Common myeloid progenitor, CD34-positive (primary cell): ENCODE results near the gene CHMP3.

Experiments
- CTCF ChIA-PET: fragments of 350-600 bp; sonication (Branson Sonifier 250); formaldehyde crosslinking; loops from one replicate; lab custom pipeline; 2021; ENCODE audit warnings: antibody characterized with exemption; lab: Charles Lee
- POLR2A ChIA-PET: fragments of 350-600 bp; sonication (Branson Sonifier 250); formaldehyde crosslinking; loops from one replicate; lab custom pipeline; 2021; ENCODE audit warnings: antibody characterized with exemption; lab: Charles Lee
- DNase-seq, 3 donors: peaks; one replicate each; pipeline versions ENCODE4 v3.0.0 to v3.0.0-alpha.2; 2013
- H3K27ac ChIP-seq, 2 experiments: 1 replicate in 1 of 2; 2 replicates in 1 of 2; pipeline ENCODE4 v1.7.0; 2013; ENCODE audit warnings: inconsistent platforms in 2 of 2, low read length in 2 of 2, mild to moderate bottlenecking in 2 of 2, low read depth in 1 of 2, moderate library complexity in 1 of 2; ENCODE audit not compliant: severe bottlenecking in 2 of 2, insufficient read depth in 1 of 2, poor library complexity in 1 of 2
- H3K27me3 ChIP-seq, 5 experiments: replicated peaks in 2 of 5; 1 replicate in 3 of 5; 2 replicates in 2 of 5; pipeline versions ENCODE4 v1.6.1 to v1.7.0; 2013; ENCODE audit warnings: low read length in 4 of 5, mild to moderate bottlenecking in 2 of 5, moderate library complexity in 2 of 5, inconsistent platforms in 1 of 5; ENCODE audit not compliant: insufficient read depth in 5 of 5, control insufficient read depth in 4 of 5
- H3K36me3 ChIP-seq, 4 experiments: 1 replicate in 2 of 4; 2 replicates in 2 of 4; pipeline versions ENCODE4 v1.6.1 to v1.7.0; 2013; ENCODE audit warnings: low read length in 3 of 4, control low read depth in 1 of 4, mild to moderate bottlenecking in 1 of 4; ENCODE audit not compliant: control insufficient read depth in 4 of 4, insufficient read depth in 4 of 4
- H3K4me1 ChIP-seq, 4 experiments: 1 replicate in 3 of 4; 2 replicates in 1 of 4; pipeline versions ENCODE4 v1.6.1 to v1.7.1; 2013; ENCODE audit warnings: low read length in 3 of 4, mild to moderate bottlenecking in 3 of 4, control low read depth in 1 of 4, inconsistent platforms in 1 of 4, moderate library complexity in 1 of 4; ENCODE audit not compliant: control insufficient read depth in 4 of 4, insufficient read depth in 4 of 4; ENCODE audit errors: control extremely low read depth in 1 of 4
- H3K4me3 ChIP-seq, 7 experiments: 1 replicate in 4 of 7; 2 replicates in 3 of 7; pipeline versions ENCODE4 v1.5.1 to v1.7.0; 2013; ENCODE audit warnings: mild to moderate bottlenecking in 7 of 7, low read length in 6 of 7, moderate library complexity in 6 of 7, inconsistent platforms in 2 of 7, low read depth in 2 of 7, control low read depth in 1 of 7; ENCODE audit not compliant: insufficient read depth in 4 of 7, control insufficient read depth in 1 of 7; ENCODE audit errors: extremely low read depth in 1 of 7
- H3K9me3 ChIP-seq, 5 experiments: 1 replicate in 4 of 5; 2 replicates in 1 of 5; pipeline versions ENCODE4 v1.6.1 to v1.7.1; 2013; ENCODE audit warnings: low read length in 4 of 5, mild to moderate bottlenecking in 2 of 5, inconsistent platforms in 1 of 5, low read depth in 1 of 5, moderate library complexity in 1 of 5; ENCODE audit not compliant: control insufficient read depth in 4 of 5, insufficient read depth in 2 of 5; ENCODE audit errors: control extremely low read depth in 1 of 5
- WGBS: methylation state at CpG from one replicate; pipeline ENCODE4 v1.1.5; 2013; ENCODE audit not compliant: insufficient coverage; 5-methylcytosine and 5-hydroxymethylcytosine counted together

The CHMP3 gene

GRCh38 chr2:86464652-86465051 is 98.6 kb downstream of the CHMP3 start:
- no peak for DNase-seq
- WGBS = 96% methylated on average over 3 of the region's 3 CpGs
- Histone ChIP-seq H3K4me3 (no peak overlapping the region), H3K36me3 (peaks cover 43 to 89% (median 66%) of the 10 kb centered on the region in 4 experiments), H3K9me3 (no peaks in the 10 kb centered on the region), H3K27ac (no peak overlapping the region), H3K4me1 (no peaks in the 10 kb centered on the region), H3K27me3 (no peaks in the 10 kb centered on the region)
- CTCF ChIA-PET = interaction anchor here (1.4 kb wide), 1 partner anchor 68 kb away, joined by 4 read pairs; no protein-coding TSS in a partner anchor
- POLR2A ChIA-PET = no interaction called here

- WGBS = 100% methylated on average over 2 of the region's 3 CpGs
- ChIA-PET POLR2A (no interaction called here), CTCF (interaction anchor here (0.6 kb wide), 1 partner anchor 19 kb away, joined by 3 read pairs; no protein-coding TSS in a partner anchor)
- H3K4me3 ChIP-seq = no peak overlapping the region
- no peaks in the 10 kb centered on the region for H3K27me3 ChIP-seq
- peaks cover 43 to 93% (median 67%) of the 10 kb centered on the region in 4 experiments for H3K36me3 ChIP-seq
- H3K27ac ChIP-seq = no peak overlapping the region
- H3K9me3 ChIP-seq = no peaks in the 10 kb centered on the region
- H3K4me1 ChIP-seq = no peaks in the 10 kb centered on the region
- no peak for DNase-seq
Measured at GRCh38 chr2:86461042-86461743, 102.0 kb downstream of the CHMP3 start.

DNA sequence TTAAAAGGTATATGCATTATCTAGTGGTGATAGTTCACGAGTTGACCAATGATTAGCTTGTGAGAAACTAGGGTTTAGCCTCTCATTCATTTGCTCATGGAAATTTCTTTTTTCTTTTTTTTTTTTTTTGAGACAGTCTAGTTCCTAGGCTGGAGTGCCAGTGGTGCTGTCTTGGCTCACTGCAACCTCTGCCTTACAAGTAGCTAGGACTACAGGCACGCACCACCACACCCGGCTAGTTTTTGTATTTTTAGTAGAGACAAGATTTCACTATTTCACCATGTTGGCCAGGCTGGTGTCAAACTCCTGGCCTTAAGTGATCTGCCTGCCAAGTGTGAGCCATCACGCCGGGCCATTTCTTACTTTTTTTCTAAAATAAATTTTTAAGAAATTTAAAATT is 108.1 kb downstream of the CHMP3 start:
- ChIA-PET CTCF (interaction anchor here (1.0 to 1.1 kb wide), 2 partner anchors 13 kb away, joined by 3 to 4 read pairs; partner anchors contain the start of gene KDM3A), POLR2A (no interaction called here)
- Histone ChIP-seq H3K4me3 (no peak overlapping the region), H3K27ac (no peak overlapping the region), H3K4me1 (no peaks in the 10 kb centered on the region), H3K36me3 (peaks cover 40 to 98% (median 70%) of the 10 kb centered on the region in 4 experiments), H3K9me3 (peaks cover 0 to 8% (median 3%) of the 10 kb centered on the region in 5 experiments), H3K27me3 (no peaks in the 10 kb centered on the region)
- DNase-seq = no peak
- 100% methylated on average over 1 of the region's 5 CpGs for WGBS

GRCh38 chr2:86454238-86454637 is 109.0 kb downstream of the CHMP3 start:
- ChIA-PET CTCF (interaction anchor here (1.1 kb wide), 1 partner anchor 12 kb away, joined by 4 read pairs; the partner anchor contains the start of gene KDM3A), POLR2A (no interaction called here)
- peaks cover 39 to 97% (median 73%) of the 10 kb centered on the region in 4 experiments for H3K36me3 ChIP-seq

DNA sequence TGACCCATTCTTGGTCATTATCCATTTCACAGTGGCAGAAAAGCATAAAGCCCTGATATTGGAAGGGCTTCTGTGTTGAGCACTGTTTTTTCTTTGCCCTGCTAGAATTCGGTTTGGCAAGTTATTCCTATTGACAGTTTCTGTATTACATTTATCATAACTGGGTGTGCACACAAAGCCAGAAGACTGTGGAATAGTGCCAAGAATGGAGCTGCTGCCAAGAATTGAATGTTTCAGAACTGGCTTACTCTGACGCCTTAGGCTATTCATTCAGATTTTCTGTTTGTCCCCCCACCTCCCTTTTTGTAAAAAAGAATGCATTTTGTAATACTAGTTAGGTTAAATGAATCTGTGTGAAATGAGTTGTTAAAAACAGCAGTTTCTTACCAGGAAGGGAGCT is 109.4 kb downstream of the CHMP3 start:
- DNase-seq = no peak
- CTCF ChIA-PET = interaction anchor here (1.1 kb wide), 1 partner anchor 12 kb away, joined by 4 read pairs; the partner anchor contains the start of gene KDM3A

More at GRCh38 chr2:86454238-86454637, 109.0 kb downstream of the CHMP3 start:
- DNase-seq = no peak
- no peaks in the 10 kb centered on the region for H3K4me1 ChIP-seq
- no peak overlapping the region for H3K4me3 ChIP-seq
- H3K27ac ChIP-seq = no peak overlapping the region
- H3K27me3 ChIP-seq = no peaks in the 10 kb centered on the region
- H3K9me3 ChIP-seq = peaks cover 0 to 8% (median 3%) of the 10 kb centered on the region in 5 experiments

More for the DNA sequence above, 109.4 kb downstream of the CHMP3 start:
- no peak overlapping the region for H3K4me3 ChIP-seq
- H3K36me3 ChIP-seq = peaks cover 38 to 93% (median 71%) of the 10 kb centered on the region in 4 experiments
- H3K9me3 ChIP-seq = peaks cover 0 to 8% (median 3%) of the 10 kb centered on the region in 5 experiments
- H3K27ac ChIP-seq = no peak overlapping the region
- no peaks in the 10 kb centered on the region for H3K4me1 ChIP-seq
- no peaks in the 10 kb centered on the region for H3K27me3 ChIP-seq
- WGBS = no CpG with 5 or more reads among the region's 2 CpGs
- POLR2A ChIA-PET = no interaction called here
